IMR-90 (cell line): ENCODE measurements around the gene B4GALNT2.

Experiments used
- BHLHE40 ChIP-seq: fragments of 150-350 bp; IDR thresholded peaks from 2 replicates; pipeline ENCODE4 v1.6.1; 2016; ENCODE audit warnings: mild to moderate bottlenecking, low read depth, low read length
- CHD1 ChIP-seq: IDR thresholded peaks from 2 replicates; pipeline ENCODE4 v1.6.1; 2012; ENCODE audit warnings: low read depth, low read length, improper control_type of control experiment
- MXI1 ChIP-seq: IDR thresholded peaks from 2 replicates; pipeline ENCODE4 v1.6.1; 2012; ENCODE audit warnings: low read depth, mild to moderate bottlenecking, low read length, moderate library complexity, borderline replicate concordance
- POLR2A ChIP-seq: IDR thresholded peaks from 2 replicates; pipeline ENCODE4 v1.6.1; 2012; ENCODE audit warnings: mild to moderate bottlenecking, low read depth, low read length
- RAD21 ChIP-seq: IDR thresholded peaks from 2 replicates; pipeline ENCODE4 v1.6.1; 2012; ENCODE audit warnings: low read length, improper control_type of control experiment
- RCOR1 ChIP-seq: IDR thresholded peaks from 2 replicates; pipeline ENCODE4 v1.6.1; 2012; ENCODE audit warnings: mild to moderate bottlenecking, low read length, improper control_type of control experiment; ENCODE audit not compliant: insufficient replicate concordance
- RFX5 ChIP-seq: IDR thresholded peaks from 2 replicates; pipeline ENCODE4 v1.8.0; 2012; ENCODE audit warnings: low read depth, mild to moderate bottlenecking, low read length, moderate library complexity
- TF ChIP-seq, protein P1 (sequence below): conservative IDR thresholded peaks from 2 replicates; pipeline ENCODE4 v1.5.1; 2012; ENCODE audit warnings: mild to moderate bottlenecking, low read depth, low read length, improper control_type of control experiment
- TF ChIP-seq, protein P2 (sequence below): fragments of 150-350 bp; IDR thresholded peaks from 2 replicates; pipeline ENCODE4 v1.6.1; 2017; ENCODE audit warnings: mild to moderate bottlenecking, antibody characterized with exemption, low read length, low read depth

DNA sequence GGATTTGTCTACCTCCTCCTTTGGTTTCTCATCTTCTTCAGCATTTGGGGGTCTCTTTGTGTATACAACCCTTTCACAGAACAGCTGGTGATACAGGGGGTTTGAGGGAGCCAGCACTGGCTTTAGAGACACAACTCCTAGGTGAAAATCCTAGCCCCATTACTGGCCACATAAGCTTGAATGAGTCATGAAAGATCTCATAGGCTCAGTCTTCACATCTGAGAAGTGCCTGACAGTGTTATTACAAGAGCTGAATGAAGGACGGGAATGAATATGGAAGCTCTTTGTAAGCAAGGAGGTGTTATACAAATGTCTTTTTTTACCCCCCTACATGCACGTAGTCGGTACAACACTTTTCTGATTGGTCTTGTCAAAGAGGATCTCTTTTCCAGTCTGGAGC, 1.7 kb upstream of the B4GALNT2 start:
- TF ChIP-seq, protein P1, sequence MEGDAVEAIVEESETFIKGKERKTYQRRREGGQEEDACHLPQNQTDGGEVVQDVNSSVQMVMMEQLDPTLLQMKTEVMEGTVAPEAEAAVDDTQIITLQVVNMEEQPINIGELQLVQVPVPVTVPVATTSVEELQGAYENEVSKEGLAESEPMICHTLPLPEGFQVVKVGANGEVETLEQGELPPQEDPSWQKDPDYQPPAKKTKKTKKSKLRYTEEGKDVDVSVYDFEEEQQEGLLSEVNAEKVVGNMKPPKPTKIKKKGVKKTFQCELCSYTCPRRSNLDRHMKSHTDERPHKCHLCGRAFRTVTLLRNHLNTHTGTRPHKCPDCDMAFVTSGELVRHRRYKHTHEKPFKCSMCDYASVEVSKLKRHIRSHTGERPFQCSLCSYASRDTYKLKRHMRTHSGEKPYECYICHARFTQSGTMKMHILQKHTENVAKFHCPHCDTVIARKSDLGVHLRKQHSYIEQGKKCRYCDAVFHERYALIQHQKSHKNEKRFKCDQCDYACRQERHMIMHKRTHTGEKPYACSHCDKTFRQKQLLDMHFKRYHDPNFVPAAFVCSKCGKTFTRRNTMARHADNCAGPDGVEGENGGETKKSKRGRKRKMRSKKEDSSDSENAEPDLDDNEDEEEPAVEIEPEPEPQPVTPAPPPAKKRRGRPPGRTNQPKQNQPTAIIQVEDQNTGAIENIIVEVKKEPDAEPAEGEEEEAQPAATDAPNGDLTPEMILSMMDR: no peak
- no peak for TF ChIP-seq CHD1
- TF ChIP-seq, protein P2, sequence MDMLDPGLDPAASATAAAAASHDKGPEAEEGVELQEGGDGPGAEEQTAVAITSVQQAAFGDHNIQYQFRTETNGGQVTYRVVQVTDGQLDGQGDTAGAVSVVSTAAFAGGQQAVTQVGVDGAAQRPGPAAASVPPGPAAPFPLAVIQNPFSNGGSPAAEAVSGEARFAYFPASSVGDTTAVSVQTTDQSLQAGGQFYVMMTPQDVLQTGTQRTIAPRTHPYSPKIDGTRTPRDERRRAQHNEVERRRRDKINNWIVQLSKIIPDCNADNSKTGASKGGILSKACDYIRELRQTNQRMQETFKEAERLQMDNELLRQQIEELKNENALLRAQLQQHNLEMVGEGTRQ: no peak
- no peak for TF ChIP-seq RFX5
- no peak for TF ChIP-seq POLR2A
- TF ChIP-seq RCOR1: no peak
- TF ChIP-seq MXI1: no peak
- TF ChIP-seq RAD21: no peak
- TF ChIP-seq BHLHE40: no peak
